ENCODE measurements around the gene CAVIN3. TPM values are rescaled to one million over a fixed set of nuclear protein-coding genes. Genes with fewer than 3 reads are reported as not detected.

CAVIN3 gene
- total RNA-seq, 4 donors from 2014 or later = 172 to 298 (median 264) TPM

DNA sequence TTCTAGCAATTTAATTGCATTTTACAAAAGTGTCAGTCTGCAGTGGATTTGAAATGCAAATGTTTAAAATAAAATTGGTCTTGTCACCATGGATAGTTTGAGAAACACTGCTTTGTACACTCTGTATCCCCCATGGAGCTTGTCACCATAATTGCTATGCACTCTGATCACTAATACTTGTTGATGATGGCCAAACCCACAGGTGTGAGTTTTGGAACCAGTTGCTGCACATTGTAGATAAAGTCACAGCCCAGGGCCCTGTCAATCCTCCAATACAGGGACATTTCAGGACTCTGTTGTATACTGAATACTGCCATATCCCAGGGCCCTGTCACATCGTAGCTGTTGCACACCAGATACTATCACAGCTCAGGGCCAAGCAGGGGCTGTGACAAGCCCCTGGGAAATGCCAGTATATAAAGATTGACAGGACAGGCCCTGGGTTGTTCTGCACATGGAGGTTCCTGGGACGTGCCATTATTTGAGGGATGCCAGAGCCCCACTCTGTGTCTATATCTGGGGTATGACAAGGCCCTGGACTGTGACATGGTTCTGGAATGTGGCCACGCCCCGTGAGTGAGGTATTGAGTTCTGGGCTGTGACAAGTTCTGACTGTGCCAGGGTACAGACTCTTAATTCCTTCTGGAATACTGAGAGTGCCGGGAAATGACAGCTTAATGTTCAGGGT, 42.0 kb upstream of the CAVIN3 start:
- no peaks in the 10 kb centered on the region for H3K9me3 ChIP-seq
- H3K4me1 ChIP-seq = peaks cover 4 to 8% (median 7%) of the 10 kb centered on the region in 4 donors
- DNase-seq (ENCODE audit: extremely low spot score) = no peak
- TF ChIP-seq POLR2AphosphoS5 (IDR thresholded peaks at IDR 0.05) = no peak
- TF ChIP-seq CTCF (IDR thresholded peaks at IDR 0.05) = no peak
- TF ChIP-seq POLR2A (IDR thresholded peaks at IDR 0.05; ENCODE audit: low read depth) = no peak
- TF ChIP-seq EP300 (IDR thresholded peaks at IDR 0.05) = no peak
- no peak overlapping the region for H3K4me3 ChIP-seq
- no peaks in the 10 kb centered on the region for H3K36me3 ChIP-seq
- 73% methylated on average over 5 of the region's 5 CpGs for WGBS
- no peak overlapping the region for H3K27ac ChIP-seq (replicated peaks in 1 of 4)
- H3K27me3 ChIP-seq = no peaks in the 10 kb centered on the region
- intact Hi-C loops (cut with DNase I) = loop anchor here (2.0 kb wide), 1 partner anchor 112 kb away; no protein-coding TSS in a partner anchor

DNA sequence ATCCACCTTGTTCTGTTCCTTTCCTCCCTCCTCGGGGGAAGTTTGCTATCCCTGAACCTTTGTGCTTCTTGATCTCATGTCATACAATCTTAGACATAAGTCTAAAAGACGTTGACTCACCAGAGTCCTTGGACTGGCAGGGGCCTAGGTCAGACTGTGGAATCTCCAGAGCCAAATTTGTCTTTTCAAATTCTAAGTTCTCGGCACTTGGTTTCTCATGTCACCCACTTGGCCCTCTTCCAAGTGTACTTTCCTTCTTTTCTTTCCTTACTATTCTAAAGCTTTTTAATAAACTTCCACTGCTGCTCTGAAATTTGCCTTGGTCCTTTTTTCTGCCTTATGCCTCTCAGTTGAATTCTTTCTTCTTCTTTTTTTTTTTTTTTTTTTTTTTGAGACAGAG, 39.9 kb upstream of the CAVIN3 start:
- TF ChIP-seq EP300 (IDR thresholded peaks at IDR 0.05) (no peak), POLR2AphosphoS5 (IDR thresholded peaks at IDR 0.05) (no peak), CTCF (IDR thresholded peaks at IDR 0.05) (no peak), POLR2A (IDR thresholded peaks at IDR 0.05; ENCODE audit: low read depth) (no peak)
- no peak overlapping the region for H3K27ac ChIP-seq (replicated peaks in 1 of 4)
- H3K9me3 ChIP-seq = no peaks in the 10 kb centered on the region
- peaks cover 4 to 23% (median 21%) of the 10 kb centered on the region in 4 donors for H3K4me1 ChIP-seq
- DNase-seq (ENCODE audit: extremely low spot score) = no peak
- H3K27me3 ChIP-seq = no peaks in the 10 kb centered on the region
- no peak overlapping the region for H3K4me3 ChIP-seq
- 71% methylated on average over 3 of the region's 3 CpGs for WGBS
- H3K36me3 ChIP-seq = no peaks in the 10 kb centered on the region
- intact Hi-C loops (cut with DNase I) = no loop called here

DNA sequence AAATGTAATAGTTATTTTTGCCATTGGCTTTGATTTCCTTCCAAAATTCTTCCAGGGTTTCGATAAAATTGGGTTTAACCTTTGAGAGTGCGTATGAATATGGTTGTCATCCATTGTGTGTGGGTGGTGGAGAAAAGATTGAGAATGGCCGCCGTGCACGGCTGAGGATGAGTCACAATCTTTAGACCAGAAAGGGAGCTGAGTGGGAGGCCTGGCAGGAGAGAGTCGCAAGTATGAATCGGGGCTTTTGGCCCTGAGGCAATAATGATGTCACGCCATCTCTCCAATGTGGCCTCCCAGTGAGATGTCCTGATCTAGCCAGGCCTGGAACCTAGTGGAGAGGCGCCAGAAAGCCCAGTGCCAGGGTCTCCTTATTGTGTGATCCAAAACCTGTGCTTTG, 36.9 kb upstream of the CAVIN3 start:
- Histone ChIP-seq H3K36me3 (no peaks in the 10 kb centered on the region), H3K4me3 (no peak overlapping the region), H3K27me3 (no peaks in the 10 kb centered on the region), H3K4me1 (peaks cover 5 to 27% (median 22%) of the 10 kb centered on the region in 4 donors), H3K9me3 (no peaks in the 10 kb centered on the region), H3K27ac (replicated peaks in 1 of 4) (peak overlapping the region; percentile 48 to 58 (median 56))
- TF ChIP-seq EP300 (IDR thresholded peaks at IDR 0.05) (no peak), POLR2AphosphoS5 (IDR thresholded peaks at IDR 0.05) (peak in 1 of 2 donors; percentile 10), CTCF (IDR thresholded peaks at IDR 0.05) (no peak), POLR2A (IDR thresholded peaks at IDR 0.05; ENCODE audit: low read depth) (no peak)
- DNase-seq (ENCODE audit: extremely low spot score) = no peak
- intact Hi-C loops (cut with DNase I) = no loop called here
- WGBS = 27% methylated on average over 9 of the region's 9 CpGs

GRCh38 chr11:6356503-6357055, 36.3 kb upstream of the CAVIN3 start:
- no peak for DNase-seq (ENCODE audit: extremely low spot score)
- Histone ChIP-seq H3K36me3 (no peaks in the 10 kb centered on the region), H3K9me3 (no peaks in the 10 kb centered on the region), H3K27ac (replicated peaks in 1 of 4) (peak overlapping the region; percentile 48 to 58 (median 56)), H3K27me3 (no peaks in the 10 kb centered on the region), H3K4me1 (peaks cover 5 to 27% (median 22%) of the 10 kb centered on the region in 4 donors), H3K4me3 (no peak overlapping the region)
- TF ChIP-seq EP300 (IDR thresholded peaks at IDR 0.05) (no peak), POLR2A (IDR thresholded peaks at IDR 0.05; ENCODE audit: low read depth) (no peak), POLR2AphosphoS5 (IDR thresholded peaks at IDR 0.05) (no peak), CTCF (IDR thresholded peaks at IDR 0.05) (no peak)
- WGBS = 34% methylated on average over 4 of the region's 4 CpGs
- intact Hi-C loops (cut with DNase I) = no loop called here
